PC-9 (cell line): Measurements from ENCODE around the gene UBALD2. TPM values are rescaled to one million over a fixed set of nuclear protein-coding genes. Genes with fewer than 3 reads are reported as not detected.

Experiments used
- BruUV-seq: library from RNA; stranded (reverse); fragments of 400-500 nt; replicated peaks from 2 replicates; lab custom pipeline; 2021; lab: Mats Ljungman, UMichigan
- CTCF ChIA-PET: fragments of 300-600 bp; sonication (Branson Sonifier 250); formaldehyde crosslinking; loops from one replicate; lab custom pipeline; 2022; ENCODE audit warnings: antibody characterized with exemption; lab: Charles Lee
- POLR2A ChIA-PET: fragments of 300-600 bp; sonication (Branson Sonifier 250); formaldehyde crosslinking; loops from one replicate; lab custom pipeline; 2022; ENCODE audit warnings: antibody characterized with exemption; ENCODE audit not compliant: unreplicated experiment; lab: Charles Lee
- DNase-seq, 2 experiments: peaks; one replicate each; pipeline versions ENCODE4 v3.0.0 to v3.0.0-alpha.2; 2015 to 2022; ENCODE audit warnings: mixed read lengths in 1 of 2
- H2AFZ ChIP-seq: fragments of 200-600 bp; sonication (generic); 2 replicates; pipeline ENCODE4 v1.8.1; 2017; ENCODE audit warnings: antibody characterized with exemption
- H3F3A ChIP-seq: fragments of 200-600 bp; sonication (generic); 2 replicates; pipeline ENCODE4 v1.8.1; 2017; ENCODE audit warnings: antibody characterized with exemption, mild to moderate bottlenecking, low read depth; ENCODE audit not compliant: insufficient read depth
- H3K27ac ChIP-seq: fragments of 200-600 bp; sonication (generic); 2 replicates; pipeline ENCODE4 v1.6.1; 2016; ENCODE audit warnings: mixed run types
- H3K27me3 ChIP-seq: fragments of 200-600 bp; sonication (generic); 2 replicates; pipeline ENCODE4 v1.6.1; 2016; ENCODE audit warnings: low read depth, mixed run types; ENCODE audit not compliant: insufficient read depth
- H3K36me3 ChIP-seq: fragments of 200-600 bp; sonication (generic); 2 replicates; pipeline ENCODE4 v1.6.1; 2016; ENCODE audit warnings: low read depth, mixed run types
- H3K4me1 ChIP-seq: fragments of 200-600 bp; sonication (generic); replicated peaks from 2 replicates; pipeline ENCODE4 v1.6.1; 2016; ENCODE audit warnings: mixed run types; ENCODE audit not compliant: insufficient read depth
- H3K4me2 ChIP-seq: fragments of 200-600 bp; sonication (generic); 2 replicates; pipeline ENCODE4 v1.6.1; 2017; ENCODE audit warnings: mixed run types
- H3K4me3 ChIP-seq: fragments of 200-600 bp; sonication (generic); 2 replicates; pipeline ENCODE4 v1.6.1; 2016; ENCODE audit warnings: mixed run types
- H3K79me2 ChIP-seq: fragments of 200-600 bp; sonication (generic); 2 replicates; pipeline ENCODE4 v1.6.1; 2017; ENCODE audit warnings: low read depth, mixed run types
- H3K9me2 ChIP-seq: fragments of 200-600 bp; sonication (generic); 2 replicates; pipeline ENCODE4 v1.8.1; 2017; ENCODE audit warnings: mild to moderate bottlenecking; ENCODE audit not compliant: insufficient read depth
- H3K9me3 ChIP-seq: fragments of 200-600 bp; sonication (generic); 2 replicates; pipeline ENCODE4 v1.8.1; 2016; ENCODE audit warnings: low read depth; ENCODE audit not compliant: insufficient read depth
- H4K20me1 ChIP-seq: fragments of 200-600 bp; sonication (generic); 2 replicates; pipeline ENCODE4 v1.8.1; 2017; ENCODE audit not compliant: insufficient read depth
- EZH2 ChIP-seq: fragments of 200-600 bp; sonication (generic); IDR thresholded peaks from 2 replicates; pipeline ENCODE4 v1.8.0; 2017; ENCODE audit warnings: antibody characterized with exemption, low read depth
- intact Hi-C: fragments of 100-400 bp; cut with micrococcal nuclease; formaldehyde crosslinking; loops from one replicate; pipeline ENCODE4 v1.10.0; 2022; ENCODE audit not compliant: unreplicated experiment
- total RNA-seq: library from RNA; stranded (reverse); gene quantifications from 2 replicates; pipeline ENCODE4 v1.2.3, GENCODE V29; 2021
- TF ChIP-seq, protein P1 (sequence below): fragments of 200-600 bp; sonication (generic); conservative IDR thresholded peaks from 2 replicates; pipeline ENCODE4 v1.6.1; 2017; ENCODE audit warnings: mixed run types, antibody characterized with exemption, mild to moderate bottlenecking, moderate library complexity

The UBALD2 gene
- total RNA-seq, 1 experiment from 2014 or later = 134 TPM

DNA sequence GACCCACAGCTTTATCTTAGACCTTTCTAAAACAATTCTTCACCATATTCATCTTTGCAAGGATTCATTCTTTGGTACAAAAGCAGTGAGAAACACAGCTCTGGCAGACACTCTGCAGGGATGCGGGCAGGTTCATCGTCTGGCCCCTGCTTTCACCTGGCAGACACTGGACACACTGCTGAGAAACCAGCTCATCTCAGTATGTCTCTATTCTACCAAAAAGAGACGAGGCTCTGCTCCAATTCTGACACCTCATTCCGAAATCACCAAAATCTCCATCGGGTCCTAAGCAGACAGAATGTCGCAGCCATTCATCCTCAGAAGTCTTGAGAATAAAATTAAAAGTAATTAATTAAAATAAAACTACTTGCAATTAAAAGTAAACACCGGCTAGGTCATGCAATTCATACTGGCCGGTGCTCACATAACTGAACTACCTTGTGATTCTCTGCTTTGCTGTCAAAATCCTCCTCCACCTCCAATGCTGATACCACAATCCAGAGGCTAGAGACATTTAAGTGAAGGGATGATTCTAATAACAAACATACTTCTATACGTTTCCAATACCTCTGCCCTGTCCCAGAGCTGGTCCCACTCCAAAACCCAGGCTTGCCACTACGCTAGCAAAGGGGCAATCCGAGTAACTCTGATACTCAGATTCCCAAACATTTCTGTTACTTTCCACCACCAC, 26.2 kb upstream of the UBALD2 start:
- Histone ChIP-seq H2AFZ (no peak overlapping the region), H3K4me1 (peaks cover 12% of the 10 kb centered on the region), H3F3A (peaks cover 9% of the 10 kb centered on the region; the same call in 1 of the 2 replicates), H3K4me2 (no peak overlapping the region), H3K36me3 (no peaks in the 10 kb centered on the region), H3K27me3 (no peaks in the 10 kb centered on the region), H3K79me2 (no peaks in the 10 kb centered on the region), H3K9me2 (no peaks in the 10 kb centered on the region), H3K4me3 (no peak overlapping the region), H3K9me3 (no peaks in the 10 kb centered on the region), H3K27ac (no peak overlapping the region), H4K20me1 (no peaks in the 10 kb centered on the region)
- ChIA-PET POLR2A (interaction anchor here (0.6 kb wide), 1 partner anchor 83 kb away, joined by 4 read pairs; no protein-coding TSS in a partner anchor), CTCF (no interaction called here)
- BruUV-seq = TSS peak; percentile 33
- TF ChIP-seq, protein P1, sequence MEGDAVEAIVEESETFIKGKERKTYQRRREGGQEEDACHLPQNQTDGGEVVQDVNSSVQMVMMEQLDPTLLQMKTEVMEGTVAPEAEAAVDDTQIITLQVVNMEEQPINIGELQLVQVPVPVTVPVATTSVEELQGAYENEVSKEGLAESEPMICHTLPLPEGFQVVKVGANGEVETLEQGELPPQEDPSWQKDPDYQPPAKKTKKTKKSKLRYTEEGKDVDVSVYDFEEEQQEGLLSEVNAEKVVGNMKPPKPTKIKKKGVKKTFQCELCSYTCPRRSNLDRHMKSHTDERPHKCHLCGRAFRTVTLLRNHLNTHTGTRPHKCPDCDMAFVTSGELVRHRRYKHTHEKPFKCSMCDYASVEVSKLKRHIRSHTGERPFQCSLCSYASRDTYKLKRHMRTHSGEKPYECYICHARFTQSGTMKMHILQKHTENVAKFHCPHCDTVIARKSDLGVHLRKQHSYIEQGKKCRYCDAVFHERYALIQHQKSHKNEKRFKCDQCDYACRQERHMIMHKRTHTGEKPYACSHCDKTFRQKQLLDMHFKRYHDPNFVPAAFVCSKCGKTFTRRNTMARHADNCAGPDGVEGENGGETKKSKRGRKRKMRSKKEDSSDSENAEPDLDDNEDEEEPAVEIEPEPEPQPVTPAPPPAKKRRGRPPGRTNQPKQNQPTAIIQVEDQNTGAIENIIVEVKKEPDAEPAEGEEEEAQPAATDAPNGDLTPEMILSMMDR = no peak
- TF ChIP-seq EZH2 = no peak
- intact Hi-C loops = no loop called here
- no peak for DNase-seq

DNA sequence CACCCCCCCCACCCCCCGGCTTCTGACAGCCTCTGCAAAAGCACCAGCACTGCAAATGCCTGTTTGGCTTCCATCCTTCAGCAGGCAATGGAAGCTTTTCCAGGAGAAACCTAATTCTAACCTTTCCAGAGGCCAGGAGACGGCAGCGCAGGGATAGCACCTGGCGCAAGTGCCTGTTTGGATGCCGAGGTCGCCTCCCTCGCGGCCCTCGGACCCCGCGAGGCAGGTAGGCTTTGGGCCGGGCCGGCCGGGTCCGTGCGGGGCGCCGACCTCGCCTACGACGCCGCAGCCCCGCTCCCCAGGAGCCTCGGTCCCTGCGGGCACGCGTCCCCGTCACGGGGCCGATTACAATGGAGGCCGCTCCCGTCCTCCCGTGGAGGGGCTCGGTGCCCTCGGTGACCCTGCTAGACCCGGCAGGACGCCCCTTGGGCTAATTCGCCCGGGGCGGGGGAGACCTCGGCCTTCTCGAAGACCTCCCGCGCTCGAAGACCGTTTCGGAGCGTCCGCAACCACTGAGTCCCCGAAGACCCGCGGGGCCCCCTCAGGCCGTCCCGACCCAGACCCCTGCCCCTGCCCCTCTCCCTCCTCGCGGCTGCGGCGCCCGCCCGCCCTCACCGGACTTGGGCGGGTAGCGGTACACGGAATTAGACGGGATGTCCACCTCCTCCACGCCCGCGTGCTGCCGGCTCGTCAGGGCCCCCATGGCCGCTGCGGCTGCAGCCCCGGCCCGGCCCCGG, 25.4 kb upstream of the UBALD2 start:
- Histone ChIP-seq H3K27me3 (no peaks in the 10 kb centered on the region), H3K4me3 (no peak overlapping the region), H3K36me3 (no peaks in the 10 kb centered on the region), H4K20me1 (no peaks in the 10 kb centered on the region), H3K9me3 (no peaks in the 10 kb centered on the region), H3K4me2 (no peak overlapping the region), H2AFZ (no peak overlapping the region), H3K9me2 (no peaks in the 10 kb centered on the region), H3K79me2 (no peaks in the 10 kb centered on the region), H3K27ac (no peak overlapping the region), H3K4me1 (peaks cover 12% of the 10 kb centered on the region), H3F3A (peaks cover 9% of the 10 kb centered on the region; the same call in 1 of the 2 replicates)
- DNase-seq = no peak
- no peak for TF ChIP-seq EZH2
- TF ChIP-seq, protein P1 = no peak
- BruUV-seq = no TSS peak
- ChIA-PET POLR2A (no interaction called here), CTCF (no interaction called here)
- intact Hi-C loops = no loop called here

DNA sequence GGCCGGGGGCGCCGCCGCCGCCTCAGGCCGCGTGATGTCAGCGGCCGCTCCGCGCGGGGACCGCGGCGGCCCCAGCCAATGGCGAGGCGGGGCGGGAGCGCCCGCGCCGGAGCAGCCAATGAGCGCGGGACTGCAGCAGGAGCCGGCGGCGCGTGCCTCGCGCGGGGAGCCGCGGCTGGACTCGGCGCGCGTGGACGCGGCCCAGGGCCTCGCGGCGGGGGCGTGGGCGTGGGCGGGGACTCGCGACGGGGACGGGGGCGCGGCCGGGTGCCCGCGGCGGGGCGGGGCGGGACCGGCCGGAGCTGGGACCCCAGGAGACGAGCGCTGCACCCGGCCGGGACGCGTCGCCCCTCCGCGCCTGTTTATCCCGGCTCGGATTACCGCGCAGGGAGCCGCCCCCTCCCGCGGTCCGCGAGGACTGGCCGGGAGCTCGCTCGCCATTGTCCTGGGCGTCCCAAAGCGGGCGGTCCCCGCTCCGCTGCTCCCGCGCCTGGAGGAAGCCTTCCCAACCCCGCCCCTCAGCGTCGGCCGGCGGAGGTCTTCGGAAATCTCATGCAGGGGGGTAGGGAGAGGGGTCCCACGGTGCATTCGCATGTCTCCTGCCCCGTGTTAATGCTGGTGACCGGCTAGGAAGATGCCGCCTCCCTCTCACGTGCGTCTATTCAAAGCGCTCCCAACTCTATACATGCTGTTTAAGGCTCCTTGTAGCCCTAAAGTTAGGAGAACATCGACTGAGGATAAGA, 24.5 kb upstream of the UBALD2 start, which contains the start of gene RNF157:
RNF157 (minus strand) TSS at position 33 of the 743 bp plus-strand sequence. CDS start 253 bp downstream, outside the sequence.
- Histone ChIP-seq H3K4me2 (peak within 1 kb of the TSS; percentile 80), H3K27me3 (no peaks in the 10 kb centered on the region), H3K27ac (no peak within 1 kb of the TSS)

More for the DNA sequence above, 24.5 kb upstream of the UBALD2 start, which contains the start of gene RNF157:
- Histone ChIP-seq H2AFZ (peak within 1 kb of the TSS; percentile 90), H3K4me3 (peak within 1 kb of the TSS; percentile 85), H4K20me1 (no peaks in the 10 kb centered on the region), H3F3A (peaks cover 12% of the 10 kb centered on the region), H3K9me2 (no peaks in the 10 kb centered on the region), H3K4me1 (peaks cover 12% of the 10 kb centered on the region), H3K36me3 (no peaks in the 10 kb centered on the region), H3K79me2 (no peaks in the 10 kb centered on the region), H3K9me3 (no peaks in the 10 kb centered on the region)
- CTCF ChIA-PET = interaction anchor here (0.6 kb wide), 1 partner anchor 39 kb away, joined by 18 read pairs; no protein-coding TSS in a partner anchor
- peak in 1 of 2 experiments; percentile 65 for DNase-seq
- POLR2A ChIA-PET = interaction anchor here (0.7 kb wide), 1 partner anchor 461 kb away, joined by 3 read pairs; no protein-coding TSS in a partner anchor
- no peak for TF ChIP-seq EZH2
- TF ChIP-seq, protein P1 = no peak
- intact Hi-C loops = no loop called here
- BruUV-seq = no TSS peak
